ENCODE measurements around the gene ARCN1.
"Not testable (repeated sequence)": the region's sequence is repeated elsewhere in the genome, so short reads cannot be mapped to it uniquely, and the experiment has no call there.

The ARCN1 gene

DNA sequence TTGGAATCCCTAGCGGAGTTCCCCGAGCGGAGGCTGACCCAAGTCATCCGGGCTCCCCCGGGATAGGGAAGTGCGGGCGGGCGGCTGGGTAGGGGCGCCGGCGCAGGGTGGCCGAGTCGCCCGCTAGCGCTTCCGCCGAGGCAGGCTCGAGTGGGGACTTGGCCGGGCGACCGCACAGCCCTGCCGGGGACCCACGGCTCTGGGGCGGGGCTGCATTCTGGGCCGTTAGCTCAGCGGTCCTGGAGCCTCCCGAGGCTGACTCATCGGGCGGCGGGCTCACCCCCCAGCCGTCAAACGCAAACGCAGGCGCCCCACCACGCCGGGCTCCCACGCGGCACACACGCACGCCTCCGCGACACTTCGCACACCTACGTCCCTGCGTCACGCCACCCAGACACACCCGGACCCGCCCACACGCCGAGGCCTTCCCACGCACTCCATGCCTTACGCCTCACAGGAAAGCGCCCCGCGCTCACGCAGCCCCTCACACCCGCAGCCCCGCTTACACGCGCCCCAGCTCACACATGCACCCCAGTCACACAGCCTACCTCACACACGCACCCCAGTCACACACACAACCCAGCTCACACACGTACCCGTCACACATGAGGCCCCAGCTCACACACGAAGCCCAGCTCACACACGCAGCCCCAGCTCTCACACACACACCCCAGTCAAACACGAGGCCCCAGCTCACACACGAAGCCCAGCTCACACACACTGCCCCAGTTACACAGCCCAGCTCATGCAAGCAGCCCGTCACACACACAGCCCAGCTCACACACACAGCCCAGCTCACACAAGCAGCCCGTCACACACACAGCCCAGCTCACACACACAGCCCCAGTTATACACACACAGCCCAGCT lies 36.4 kb downstream of the ARCN1 start:
- H3K27me3 ChIP-seq, result no peaks in the 10 kb centered on the region
- peak overlapping the region; percentile 93 for H3K27ac ChIP-seq
- DNase-seq, result peak; percentile 84 to 95
- H3K4me1 ChIP-seq, result peaks cover 0 to 73% (median 57%) of the 10 kb centered on the region in 4 donors
- TF ChIP-seq CTCF (IDR thresholded peaks at IDR 0.05), result no peak
- no peaks in the 10 kb centered on the region for H3K9me3 ChIP-seq
- intact Hi-C loops (cut with DNase I; ENCODE audit: low total_unique reads), result loop anchor here (5.0 kb wide), 1 partner anchor 36 kb away; the partner anchor contains the start of gene ARCN1
- H3K4me3 ChIP-seq, result peak overlapping the region; percentile 70 to 85
- H3K36me3 ChIP-seq, result peaks cover 0 to under 1% (median 0%) of the 10 kb centered on the region in 3 donors

GRCh38 chr11:118609380-118610224 lies 37.4 kb downstream of the ARCN1 start:
- H3K9me3 ChIP-seq, result no peaks in the 10 kb centered on the region
- DNase-seq, result no peak
- peaks cover 0 to 11% (median 8%) of the 10 kb centered on the region in 3 donors for H3K36me3 ChIP-seq
- peak overlapping the region; percentile 70 to 85 for H3K4me3 ChIP-seq
- peaks cover 0 to 65% (median 55%) of the 10 kb centered on the region in 4 donors for H3K4me1 ChIP-seq
- H3K27ac ChIP-seq, result peak overlapping the region; percentile 93
- intact Hi-C loops (cut with DNase I; ENCODE audit: low total_unique reads), result loop anchor here (2.0 to 5.0 kb wide), 2 partner anchors 15 to 37 kb away; partner anchors contain the start of gene ARCN1
- no peaks in the 10 kb centered on the region for H3K27me3 ChIP-seq
- TF ChIP-seq CTCF (IDR thresholded peaks at IDR 0.05), result no peak

GRCh38 chr11:118610225-118610772 lies 38.1 kb downstream of the ARCN1 start:
- intact Hi-C loops (cut with DNase I; ENCODE audit: low total_unique reads), result loop anchor here (2.0 kb wide), 1 partner anchor 15 kb away; no protein-coding TSS in a partner anchor
- Histone ChIP-seq H3K9me3 (no peaks in the 10 kb centered on the region), H3K27me3 (no peaks in the 10 kb centered on the region), H3K4me3 (peak overlapping the region; percentile 70 to 85), H3K36me3 (peaks cover 0 to 17% (median 11%) of the 10 kb centered on the region in 3 donors), H3K4me1 (peaks cover 0 to 58% (median 49%) of the 10 kb centered on the region in 4 donors), H3K27ac (peak overlapping the region; percentile 93)
- DNase-seq, result no peak
- TF ChIP-seq CTCF (IDR thresholded peaks at IDR 0.05), result no peak

- Histone ChIP-seq H3K4me3 (peak overlapping the region; percentile 70 to 85), H3K36me3 (peaks cover 4 to 23% (median 14%) of the 10 kb centered on the region in 3 donors), H3K27me3 (no peaks in the 10 kb centered on the region), H3K27ac (peak overlapping the region; percentile 93), H3K9me3 (no peaks in the 10 kb centered on the region), H3K4me1 (peaks cover 0 to 52% (median 44%) of the 10 kb centered on the region in 4 donors)
- intact Hi-C loops (cut with DNase I; ENCODE audit: low total_unique reads), result loop anchor here (2.0 kb wide), 1 partner anchor 16 kb away; no protein-coding TSS in a partner anchor
- peak; percentile 83 to 89 for DNase-seq
- peak; percentile 66 to 83 for TF ChIP-seq CTCF (IDR thresholded peaks at IDR 0.05)
Measured at GRCh38 chr11:118610773-118611432, 38.7 kb downstream of the ARCN1 start.

- intact Hi-C loops (cut with DNase I; ENCODE audit: low total_unique reads), result loop anchor here (2.0 kb wide), 1 partner anchor 17 kb away; no protein-coding TSS in a partner anchor
- not testable (repeated sequence) for H3K27me3 ChIP-seq, H3K9me3 ChIP-seq, DNase-seq, H3K4me3 ChIP-seq
- Histone ChIP-seq H3K4me1 (peaks cover 0 to 47% (median 39%) of the 10 kb centered on the region in 4 donors), H3K27ac (peak overlapping the region; percentile 93), H3K36me3 (peaks cover 9 to 28% (median 19%) of the 10 kb centered on the region in 3 donors)
Measured at GRCh38 chr11:118611433-118611795, 39.2 kb downstream of the ARCN1 start.
